MM.1S (cell line): Measurements from ENCODE around the gene GNAI3.

Experiments
- DNase-seq: peaks from one replicate; pipeline ENCODE4 v3.0.0-alpha.2; 2015
- H2AFZ ChIP-seq: fragments of 300-600 bp; sonication (generic); 2 replicates; pipeline ENCODE4 v1.6.0; 2016; ENCODE audit warnings: antibody characterized with exemption, low read length
- H3F3A ChIP-seq: fragments of 300-600 bp; sonication (generic); 2 replicates; pipeline ENCODE4 v1.6.1; 2016; ENCODE audit warnings: mild to moderate bottlenecking, antibody characterized with exemption, low read length, moderate library complexity, mixed read lengths; ENCODE audit not compliant: insufficient read depth
- H3K27ac ChIP-seq: fragments of 300-600 bp; sonication (generic); 2 replicates; pipeline ENCODE4 v1.5.1; 2016; ENCODE audit warnings: mild to moderate bottlenecking, low read length
- H3K27me3 ChIP-seq: fragments of 300-600 bp; sonication (generic); replicated peaks from 2 replicates; pipeline ENCODE4 v1.6.0; 2016; ENCODE audit warnings: low read length; ENCODE audit not compliant: insufficient read depth
- H3K36me3 ChIP-seq: fragments of 300-600 bp; sonication (generic); replicated peaks from 2 replicates; pipeline ENCODE4 v1.6.1; 2016; ENCODE audit warnings: mild to moderate bottlenecking, low read length, mixed read lengths; ENCODE audit not compliant: insufficient read depth
- H3K4me1 ChIP-seq: fragments of 300-600 bp; sonication (generic); 2 replicates; pipeline ENCODE4 v1.6.1; 2016; ENCODE audit warnings: low read length, mixed read lengths
- H3K4me2 ChIP-seq: fragments of 300-600 bp; sonication (generic); 2 replicates; pipeline ENCODE4 v1.6.0; 2016; ENCODE audit warnings: low read depth, low read length
- H3K4me3 ChIP-seq: fragments of 300-600 bp; sonication (generic); 2 replicates; pipeline ENCODE4 v1.5.1; 2016; ENCODE audit warnings: low read length, mixed read lengths
- H3K79me2 ChIP-seq: fragments of 300-600 bp; sonication (generic); 2 replicates; pipeline ENCODE4 v1.6.1; 2016; ENCODE audit warnings: mixed run types, low read length, mixed read lengths
- H3K9ac ChIP-seq: fragments of 300-600 bp; sonication (generic); 2 replicates; pipeline ENCODE4 v1.6.1; 2016; ENCODE audit warnings: low read length, mixed read lengths
- H3K9me2 ChIP-seq: fragments of 300-600 bp; sonication (generic); replicated peaks from 2 replicates; pipeline ENCODE4 v1.6.1; 2016; ENCODE audit warnings: mild to moderate bottlenecking, low read length, mixed read lengths; ENCODE audit not compliant: insufficient read depth
- H3K9me3 ChIP-seq: fragments of 300-600 bp; sonication (generic); replicated peaks from 2 replicates; pipeline ENCODE4 v1.6.1; 2016; ENCODE audit warnings: mild to moderate bottlenecking, low read length, mixed read lengths; ENCODE audit not compliant: insufficient read depth
- H4K20me1 ChIP-seq: fragments of 300-600 bp; sonication (generic); 2 replicates; pipeline ENCODE4 v1.6.1; 2016; ENCODE audit warnings: mild to moderate bottlenecking, low read length, moderate library complexity, mixed read lengths; ENCODE audit not compliant: insufficient read depth
- CTCF ChIP-seq: fragments of 300-600 bp; sonication (generic); IDR thresholded peaks from 2 replicates; pipeline ENCODE4 v1.5.1; 2016; ENCODE audit warnings: antibody characterized with exemption, low read length, mixed read lengths
- EZH2 ChIP-seq: fragments of 300-600 bp; sonication (generic); optimal IDR thresholded peaks from 2 replicates; pipeline ENCODE3; 2017; ENCODE audit warnings: low read depth, mild to moderate bottlenecking, antibody characterized with exemption, low read length, mixed read lengths
- EZH2phosphoT487 ChIP-seq: fragments of 300-600 bp; sonication (generic); IDR thresholded peaks from 2 replicates; pipeline ENCODE4 v1.6.1; 2018; ENCODE audit warnings: antibody characterized with exemption, low read length

Gene GNAI3

DNA sequence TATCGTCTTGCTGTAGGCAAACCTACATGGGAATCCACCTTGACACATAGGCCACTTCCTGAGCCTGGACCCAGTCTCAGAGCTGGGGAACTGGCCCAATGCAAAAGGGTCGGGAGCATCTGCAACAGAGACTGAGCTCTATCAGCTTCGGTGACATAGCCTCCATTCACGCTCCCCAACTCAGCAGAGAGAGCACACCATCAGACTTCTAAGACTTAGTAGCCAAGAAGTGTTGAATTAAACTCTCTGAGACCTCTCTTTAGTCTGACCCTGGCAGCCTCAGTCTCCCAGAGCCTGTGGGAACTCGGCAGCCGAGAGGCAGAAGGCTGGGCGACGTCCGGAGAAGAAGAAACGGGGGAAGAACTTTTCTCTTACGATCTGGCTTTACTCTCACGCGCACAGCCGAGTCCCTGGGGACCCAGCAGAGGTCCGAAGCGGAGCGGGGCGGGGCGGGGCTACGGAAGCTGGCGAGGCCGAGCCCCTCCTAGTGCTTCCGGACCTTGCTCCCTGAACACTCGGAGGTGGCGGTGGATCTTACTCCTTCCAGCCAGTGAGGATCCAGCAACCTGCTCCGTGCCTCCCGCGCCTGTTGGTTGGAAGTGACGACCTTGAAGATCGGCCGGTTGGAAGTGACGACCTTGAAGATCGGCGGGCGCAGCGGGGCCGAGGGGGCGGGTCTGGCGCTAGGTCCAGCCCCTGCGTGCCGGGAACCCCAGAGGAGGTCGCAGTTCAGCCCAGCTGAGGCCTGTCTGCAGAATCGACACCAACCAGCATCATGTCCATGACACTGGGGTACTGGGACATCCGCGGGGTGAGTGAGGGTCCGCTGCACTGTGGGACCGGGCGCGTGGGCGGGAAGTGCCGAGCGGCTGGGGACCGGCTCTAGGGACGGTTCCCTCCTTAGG, 107.5 kb downstream of the GNAI3 start, which contains the start of gene GSTM4:
Gene GSTM4 (plus strand): TSS at position 485 of the 905 bp plus-strand sequence. CDS start 291 bp downstream, at position 776.
- Histone ChIP-seq H2AFZ (peak within 1 kb of the TSS; percentile 91), H3K9me2 (no peaks in the 10 kb centered on the region), H3F3A (no peaks in the 10 kb centered on the region), H3K79me2 (no peaks in the 10 kb centered on the region), H3K4me1 (no peaks in the 10 kb centered on the region), H3K27me3 (no peaks in the 10 kb centered on the region), H3K4me3 (peak within 1 kb of the TSS; percentile 74), H3K9me3 (no peaks in the 10 kb centered on the region), H4K20me1 (no peaks in the 10 kb centered on the region), H3K36me3 (no peaks in the 10 kb centered on the region), H3K9ac (peak within 1 kb of the TSS; percentile 57; the same call in 1 of the 2 replicates), H3K4me2 (peak within 1 kb of the TSS; percentile 89), H3K27ac (no peak within 1 kb of the TSS; the same call in 1 of the 2 replicates)
- DNase-seq, result peak; percentile 65
- TF ChIP-seq CTCF (no peak), EZH2 (no peak), EZH2phosphoT487 (no peak)

- Histone ChIP-seq H2AFZ (no peak overlapping the region), H3K27ac (no peak overlapping the region), H3F3A (no peaks in the 10 kb centered on the region), H3K36me3 (no peaks in the 10 kb centered on the region), H3K4me1 (no peaks in the 10 kb centered on the region), H3K9me2 (no peaks in the 10 kb centered on the region), H4K20me1 (no peaks in the 10 kb centered on the region), H3K4me2 (no peak overlapping the region), H3K9ac (no peak overlapping the region), H3K79me2 (no peaks in the 10 kb centered on the region), H3K4me3 (no peak overlapping the region), H3K27me3 (no peaks in the 10 kb centered on the region), H3K9me3 (no peaks in the 10 kb centered on the region)
- no peak for DNase-seq
- TF ChIP-seq CTCF (no peak), EZH2phosphoT487 (no peak), EZH2 (no peak)
Measured at GRCh38 chr1:109657395-109657794, 109.0 kb downstream of the GNAI3 start.

GRCh38 chr1:109657970-109658369, 109.6 kb downstream of the GNAI3 start:
- no peaks in the 10 kb centered on the region for H3K9me2 ChIP-seq
- no peaks in the 10 kb centered on the region for H3K27me3 ChIP-seq
- H3K4me3 ChIP-seq, result no peak overlapping the region
- no peak for DNase-seq
- H3F3A ChIP-seq, result no peaks in the 10 kb centered on the region
- H3K9ac ChIP-seq, result no peak overlapping the region
- no peak overlapping the region for H3K4me2 ChIP-seq
- H4K20me1 ChIP-seq, result no peaks in the 10 kb centered on the region
- H3K27ac ChIP-seq, result no peak overlapping the region
- H2AFZ ChIP-seq, result no peak overlapping the region
- TF ChIP-seq CTCF, result no peak
- no peak for TF ChIP-seq EZH2
- no peak for TF ChIP-seq EZH2phosphoT487
- no peaks in the 10 kb centered on the region for H3K79me2 ChIP-seq
- no peaks in the 10 kb centered on the region for H3K36me3 ChIP-seq
- H3K4me1 ChIP-seq, result no peaks in the 10 kb centered on the region
- no peaks in the 10 kb centered on the region for H3K9me3 ChIP-seq
